Left cardiac atrium (tissue), 4 donors: ENCODE results near the gene KCNIP3. TPM values are rescaled to one million over a fixed set of nuclear protein-coding genes. Genes with fewer than 3 reads are reported as not detected.
"Not testable (repeated sequence)": the region's sequence is repeated elsewhere in the genome, so short reads cannot be mapped to it uniquely, and the experiment has no call there.

Experiments used
- ATAC-seq, 2 donors: fragments of 200-7000 bp; cut with Tn5 transposase; one replicate each; pipeline ENCODE4 v1.9.1; 2020; ENCODE audit warnings: mild to moderate bottlenecking in 2 of 2, moderate library complexity in 2 of 2
- DNase-seq: peaks from one replicate; pipeline ENCODE4 v3.0.0-alpha.2; 2020
- intact Hi-C, 2 donors: fragments of 100-400 bp; cut with DNase I; formaldehyde crosslinking; loops; one replicate each; pipeline versions ENCODE4 v1.14.1 to v1.15.1; 2022 to 2023
- total RNA-seq, 2 donors: library from RNA; stranded (reverse); fragmentation: NEBNext Ultra II Directional; extraction: Animal tissue kit (Norgen Biotek cat#: 25700); gene quantifications; one replicate each; pipeline ENCODE4 v1.2.1, GENCODE V29; 2021
- donor health status: DM: no; HTN: yes; CAD: no.
- donor health status: DM: no; HTN: yes; CAD: no; lungs with severe emphysema.
- donor health status: DM: yes; HTN: yes; CAD: no.
- donor health status: Dilated cardiomyopathy.

The KCNIP3 gene
- total RNA-seq, 2 donors from 2014 or later: 2.6 to 4.1 TPM

- no peak for DNase-seq
- no peak for ATAC-seq
Measured at GRCh38 chr2:95388091-95388692, 91.0 kb downstream of the KCNIP3 start.

GRCh38 chr2:95388856-95389244 is 91.7 kb downstream of the KCNIP3 start:
- intact Hi-C loops: no loop called here
- peak in 1 of 2 donors; percentile 6 for ATAC-seq

More at GRCh38 chr2:95388091-95388692, 91.0 kb downstream of the KCNIP3 start:
- intact Hi-C loops: no loop called here

GRCh38 chr2:95389245-95390119 is 92.3 kb downstream of the KCNIP3 start:
- intact Hi-C loops: no loop called here
- DNase-seq (peak; percentile 62), ATAC-seq (peak; percentile 68 to 84)

More at GRCh38 chr2:95388856-95389244, 91.7 kb downstream of the KCNIP3 start:
- DNase-seq: no peak

GRCh38 chr2:95390272-95390880 is 93.2 kb downstream of the KCNIP3 start:
- DNase-seq (no peak), ATAC-seq (no peak)
- intact Hi-C loops: no loop called here

GRCh38 chr2:95390881-95391321 is 93.8 kb downstream of the KCNIP3 start:
- ATAC-seq (no peak), DNase-seq (no peak)
- intact Hi-C loops: no loop called here

GRCh38 chr2:95391641-95392310 is 94.6 kb downstream of the KCNIP3 start:
- DNase-seq: no peak
- intact Hi-C loops: no loop called here
- no peak for ATAC-seq

- intact Hi-C loops: no loop called here
- no peak for DNase-seq
- no peak for ATAC-seq
Measured at GRCh38 chr2:95392320-95392719, 95.2 kb downstream of the KCNIP3 start.

- DNase-seq: no peak
- intact Hi-C loops: no loop called here
- ATAC-seq: no peak
Measured at GRCh38 chr2:95392730-95393455, 95.7 kb downstream of the KCNIP3 start.

GRCh38 chr2:95393901-95394300 is 96.8 kb downstream of the KCNIP3 start:
- ATAC-seq (no peak), DNase-seq (no peak)
- intact Hi-C loops: no loop called here

- intact Hi-C loops: no loop called here
- DNase-seq: no peak
- ATAC-seq: no peak
Measured at GRCh38 chr2:95399061-95399460, 101.9 kb downstream of the KCNIP3 start.

GRCh38 chr2:95401480-95401879 is 104.3 kb downstream of the KCNIP3 start:
- DNase-seq (no peak), ATAC-seq (no peak)
- intact Hi-C loops: no loop called here

- intact Hi-C loops, DNase-seq: not testable (repeated sequence)
- ATAC-seq: peak; percentile 9 to 30
Measured at GRCh38 chr2:95402004-95402369, 104.8 kb downstream of the KCNIP3 start.

GRCh38 chr2:95402370-95403203 is 105.4 kb downstream of the KCNIP3 start, which contains the start of gene FAHD2A:
Gene FAHD2A (plus strand): TSS chr2:95402708. CDS start chr2:95405559, 2,851 bp downstream.
- DNase-seq (peak; percentile 99), ATAC-seq (peak; percentile 99)
- intact Hi-C loops: no loop called here

- intact Hi-C loops, DNase-seq: not testable (repeated sequence)
- peak; percentile 45 to 76 for ATAC-seq
Measured at GRCh38 chr2:95403204-95403721, 106.1 kb downstream of the KCNIP3 start.

- DNase-seq, intact Hi-C loops, ATAC-seq: not testable (repeated sequence)
Measured at GRCh38 chr2:95403824-95404223, 106.7 kb downstream of the KCNIP3 start.

GRCh38 chr2:95404676-95405075 is 107.5 kb downstream of the KCNIP3 start:
- intact Hi-C loops, DNase-seq, ATAC-seq: not testable (repeated sequence)

- not testable (repeated sequence) for ATAC-seq, DNase-seq
- intact Hi-C loops: loop anchor here in 1 of 2 donors (5.0 kb wide), 1 partner anchor 316 kb away; no protein-coding TSS in a partner anchor
Measured at GRCh38 chr2:95411239-95411638, 114.1 kb downstream of the KCNIP3 start.
